Measurements from ENCODE around the gene CD84. TPM values are rescaled to one million over a fixed set of nuclear protein-coding genes. Genes with fewer than 3 reads are reported as not detected.
"Not testable (repeated sequence)": the region's sequence is repeated elsewhere in the genome, so short reads cannot be mapped to it uniquely, and the experiment has no call there.

CD84 gene
- total RNA-seq, 1 donor: not detected

- H3K4me3 ChIP-seq (ENCODE audit: low read depth, low read length): no peak overlapping the region
- TF ChIP-seq CTCF (IDR thresholded peaks at IDR 0.05; ENCODE audit: insufficient read depth, low read length): no peak
- no peak for DNase-seq (ENCODE audit: low read depth)
Measured at GRCh38 chr1:160504651-160505050, 74.6 kb downstream of the CD84 start.

DNA sequence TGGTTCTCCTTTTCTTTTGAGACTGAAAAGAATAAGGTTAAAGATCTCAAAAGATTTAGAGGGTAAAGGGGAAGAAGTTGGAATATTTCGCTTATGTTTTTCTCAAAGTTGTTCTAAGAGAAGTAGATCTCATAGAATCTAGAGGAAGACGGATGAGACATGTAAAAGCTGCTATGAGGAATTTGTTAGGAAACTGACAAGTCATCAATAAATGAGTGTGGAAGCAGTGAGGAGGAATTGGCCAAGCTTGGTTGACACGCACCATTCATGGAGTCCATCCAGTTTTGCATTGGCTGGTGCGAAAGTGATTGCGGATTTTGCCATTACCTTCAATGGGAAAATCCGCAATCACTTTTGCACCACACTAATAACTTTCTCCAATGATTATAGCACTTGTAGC lies 76.2 kb downstream of the CD84 start:
- TF ChIP-seq CTCF (IDR thresholded peaks at IDR 0.05; ENCODE audit: insufficient read depth, low read length): no peak
- no peak overlapping the region for H3K4me3 ChIP-seq (ENCODE audit: low read depth, low read length)
- no peak for DNase-seq (ENCODE audit: low read depth)

DNA sequence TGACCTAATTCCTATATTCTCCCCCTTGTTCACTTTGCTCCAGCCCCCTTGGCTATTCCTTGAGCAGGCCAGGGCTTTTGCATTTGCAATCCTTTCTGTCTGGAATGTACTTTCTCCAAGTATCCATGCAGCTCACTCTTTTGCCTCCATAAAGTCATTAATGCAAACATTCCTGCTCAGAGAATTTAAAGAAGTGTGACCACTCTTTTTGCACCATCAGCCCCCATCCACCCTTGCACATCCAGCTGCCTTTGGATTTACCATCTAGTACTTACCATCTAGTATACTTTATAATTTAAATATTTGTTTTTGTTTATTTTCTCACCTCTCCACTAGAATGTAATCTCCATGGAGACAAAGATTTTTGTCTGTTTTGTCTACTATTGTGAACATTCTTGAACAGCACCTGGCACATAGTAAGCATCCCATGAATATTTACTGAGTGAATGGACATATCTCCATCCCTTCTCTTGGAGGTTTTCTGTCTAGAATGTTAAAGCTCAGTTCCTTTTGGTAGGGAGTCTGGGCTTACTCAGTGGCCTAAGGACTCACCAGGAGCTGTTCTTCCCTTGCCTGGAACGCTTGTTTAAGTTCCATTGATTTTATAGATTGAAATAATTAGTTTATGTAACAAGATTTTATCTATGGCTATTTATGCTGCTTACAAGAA lies 78.8 kb downstream of the CD84 start:
- TF ChIP-seq CTCF (IDR thresholded peaks at IDR 0.05; ENCODE audit: insufficient read depth, low read length): no peak
- H3K4me3 ChIP-seq (ENCODE audit: low read depth, low read length): no peak overlapping the region
- DNase-seq (ENCODE audit: low read depth): no peak

DNA sequence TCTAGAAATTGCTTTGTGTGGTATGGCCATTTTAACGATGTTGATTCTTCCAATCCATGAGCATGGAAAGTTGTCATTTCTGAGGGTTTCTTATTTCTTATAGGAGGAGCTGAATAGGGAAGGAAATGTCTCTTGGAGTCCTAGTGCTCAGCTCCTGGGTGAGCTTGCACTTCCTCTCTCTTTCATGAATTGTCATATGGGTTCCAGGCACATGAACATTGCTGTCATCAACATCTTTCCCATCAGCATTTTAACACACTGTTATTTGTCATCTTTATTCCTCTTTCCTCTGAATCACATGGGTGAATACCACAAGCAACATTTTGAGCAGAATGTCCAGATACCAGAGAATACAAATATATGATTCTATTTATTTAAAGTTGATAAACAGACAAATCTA lies 79.7 kb downstream of the CD84 start:
- no peak for TF ChIP-seq CTCF (IDR thresholded peaks at IDR 0.05; ENCODE audit: insufficient read depth, low read length)
- H3K4me3 ChIP-seq (ENCODE audit: low read depth, low read length): no peak overlapping the region

GRCh38 chr1:160498301-160499065 lies 80.8 kb downstream of the CD84 start:
- DNase-seq (ENCODE audit: low read depth); H3K4me3 ChIP-seq (ENCODE audit: low read depth, low read length): not testable (repeated sequence)

More for the DNA sequence above, 79.7 kb downstream of the CD84 start:
- DNase-seq (ENCODE audit: low read depth): no peak

DNA sequence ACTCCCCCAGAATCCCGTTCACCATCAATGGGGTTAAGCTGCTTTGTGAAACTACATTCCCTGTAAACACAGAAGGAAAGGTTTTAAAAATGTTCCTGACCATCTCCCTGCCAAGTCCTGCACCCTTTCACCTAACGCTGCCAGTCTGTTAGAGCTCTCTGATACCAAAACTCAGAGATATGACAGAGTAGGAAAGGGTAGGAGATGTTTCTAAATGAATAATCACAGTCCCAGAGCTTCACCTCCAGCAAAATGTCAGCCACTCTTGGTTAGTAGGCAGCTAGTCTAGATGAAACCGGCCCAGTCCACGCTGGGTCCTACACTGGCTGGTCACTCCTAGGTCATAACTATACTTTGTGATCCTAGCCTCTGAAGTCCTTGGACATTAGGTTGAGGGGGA lies 83.0 kb downstream of the CD84 start:
- TF ChIP-seq CTCF (IDR thresholded peaks at IDR 0.05; ENCODE audit: insufficient read depth, low read length): no peak
- H3K4me3 ChIP-seq (ENCODE audit: low read depth, low read length): no peak overlapping the region
- no peak for DNase-seq (ENCODE audit: low read depth)

- peak; percentile 11 for TF ChIP-seq CTCF (IDR thresholded peaks at IDR 0.05; ENCODE audit: insufficient read depth, low read length)
- no peak overlapping the region for H3K4me3 ChIP-seq (ENCODE audit: low read depth, low read length)
- DNase-seq (ENCODE audit: low read depth): no peak
Measured at GRCh38 chr1:160494620-160495019, 84.7 kb downstream of the CD84 start.
